ENCODE results near the gene LYG1.

Gene LYG1

DNA sequence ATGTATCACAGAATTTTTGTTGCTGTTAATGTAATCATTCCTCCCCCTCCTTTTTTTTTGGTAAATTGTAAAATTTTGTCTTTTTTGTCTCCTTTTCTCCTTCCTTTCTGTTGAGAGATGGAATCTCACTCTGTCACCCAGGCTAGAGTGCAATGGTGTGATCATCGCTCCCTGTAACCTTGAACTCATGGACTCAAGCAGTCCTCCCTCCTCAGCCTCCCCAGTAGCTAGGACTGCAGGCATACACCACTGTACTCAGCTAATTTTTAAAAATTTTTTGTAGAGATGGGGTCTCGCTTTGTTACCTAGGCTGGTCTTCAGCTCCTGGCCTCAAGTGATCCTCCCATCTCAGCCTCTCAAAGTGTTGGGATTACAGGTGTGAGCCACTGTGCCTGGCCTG lies 41.5 kb upstream of the LYG1 start:
- Histone ChIP-seq H4K20me1 (ENCODE audit: insufficient read depth, low read length, poor library complexity, severe bottlenecking) (peaks cover 56% of the 10 kb centered on the region), H3K27me3 (ENCODE audit: insufficient read depth, low read length, poor library complexity, severe bottlenecking) (no peaks in the 10 kb centered on the region), H3K9me2 (replicated peaks; ENCODE audit: low read depth, low read length) (no peaks in the 10 kb centered on the region), H3K9ac (ENCODE audit: low read depth, low read length, poor library complexity, severe bottlenecking) (peak overlapping the region; percentile 27), H2AFZ (ENCODE audit: low read length) (no peak overlapping the region), H3K9me3 (ENCODE audit: insufficient read depth, low read depth, low read length) (no peaks in the 10 kb centered on the region), H3K79me2 (ENCODE audit: insufficient read depth, low read length) (peaks cover 93% of the 10 kb centered on the region), H3K4me2 (ENCODE audit: low read depth, low read length, poor library complexity, severe bottlenecking) (peak overlapping the region; percentile 54), H3F3A (ENCODE audit: low read depth) (no peaks in the 10 kb centered on the region), H3K36me3 (ENCODE audit: insufficient read depth, low read length) (no peaks in the 10 kb centered on the region), H3K4me1 (ENCODE audit: insufficient read depth, low read length, poor library complexity, severe bottlenecking) (peaks cover 29% of the 10 kb centered on the region), H3K4me3 (ENCODE audit: low read length, poor library complexity, severe bottlenecking) (no peak overlapping the region)
- TF ChIP-seq, protein P1, sequence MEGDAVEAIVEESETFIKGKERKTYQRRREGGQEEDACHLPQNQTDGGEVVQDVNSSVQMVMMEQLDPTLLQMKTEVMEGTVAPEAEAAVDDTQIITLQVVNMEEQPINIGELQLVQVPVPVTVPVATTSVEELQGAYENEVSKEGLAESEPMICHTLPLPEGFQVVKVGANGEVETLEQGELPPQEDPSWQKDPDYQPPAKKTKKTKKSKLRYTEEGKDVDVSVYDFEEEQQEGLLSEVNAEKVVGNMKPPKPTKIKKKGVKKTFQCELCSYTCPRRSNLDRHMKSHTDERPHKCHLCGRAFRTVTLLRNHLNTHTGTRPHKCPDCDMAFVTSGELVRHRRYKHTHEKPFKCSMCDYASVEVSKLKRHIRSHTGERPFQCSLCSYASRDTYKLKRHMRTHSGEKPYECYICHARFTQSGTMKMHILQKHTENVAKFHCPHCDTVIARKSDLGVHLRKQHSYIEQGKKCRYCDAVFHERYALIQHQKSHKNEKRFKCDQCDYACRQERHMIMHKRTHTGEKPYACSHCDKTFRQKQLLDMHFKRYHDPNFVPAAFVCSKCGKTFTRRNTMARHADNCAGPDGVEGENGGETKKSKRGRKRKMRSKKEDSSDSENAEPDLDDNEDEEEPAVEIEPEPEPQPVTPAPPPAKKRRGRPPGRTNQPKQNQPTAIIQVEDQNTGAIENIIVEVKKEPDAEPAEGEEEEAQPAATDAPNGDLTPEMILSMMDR (conservative IDR thresholded peaks at IDR 0.05; ENCODE audit: low read length) = no peak
- TF ChIP-seq EZH2phosphoT487 (IDR thresholded peaks at IDR 0.05; ENCODE audit: borderline replicate concordance) = no peak

DNA sequence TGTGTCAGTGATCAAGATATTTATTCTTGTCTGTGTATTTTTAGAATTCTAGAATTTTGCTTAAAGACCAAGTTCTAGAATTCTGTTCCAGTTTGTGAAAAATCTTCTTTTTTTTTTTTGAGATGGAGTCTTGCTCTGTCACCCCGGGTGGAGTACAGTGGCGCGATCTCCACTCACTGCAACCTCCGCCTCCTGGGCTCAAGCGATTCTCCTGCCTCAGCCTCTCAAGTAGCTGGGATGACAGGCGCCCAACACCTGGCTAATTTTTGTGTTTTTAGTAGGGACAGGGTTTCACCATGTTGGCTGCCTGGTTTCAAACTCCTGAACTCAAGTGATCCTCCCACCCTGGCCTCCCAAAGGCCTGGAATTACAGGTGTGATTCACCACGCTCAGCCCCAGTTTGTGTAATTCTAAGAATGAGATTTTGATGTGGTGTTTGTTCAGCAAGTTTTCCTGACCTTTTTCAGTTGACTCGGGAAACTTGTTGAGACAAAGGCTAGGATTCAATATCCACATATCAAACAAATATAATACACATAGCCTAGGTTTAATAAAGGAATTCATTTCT lies 39.8 kb upstream of the LYG1 start:
- TF ChIP-seq EZH2phosphoT487 (IDR thresholded peaks at IDR 0.05; ENCODE audit: borderline replicate concordance) = no peak
- TF ChIP-seq, protein P1 (conservative IDR thresholded peaks at IDR 0.05; ENCODE audit: low read length) = no peak
- peaks cover 53% of the 10 kb centered on the region for H4K20me1 ChIP-seq (ENCODE audit: insufficient read depth, low read length, poor library complexity, severe bottlenecking)
- H3K4me2 ChIP-seq (ENCODE audit: low read depth, low read length, poor library complexity, severe bottlenecking) = peak overlapping the region; percentile 55
- H3K79me2 ChIP-seq (ENCODE audit: insufficient read depth, low read length) = peaks cover 86% of the 10 kb centered on the region
- H3F3A ChIP-seq (ENCODE audit: low read depth) = peaks cover 5% of the 10 kb centered on the region; the same call in 1 of the 2 replicates
- no peaks in the 10 kb centered on the region for H3K9me2 ChIP-seq (replicated peaks; ENCODE audit: low read depth, low read length)
- H3K36me3 ChIP-seq (ENCODE audit: insufficient read depth, low read length) = no peaks in the 10 kb centered on the region
- peaks cover 34% of the 10 kb centered on the region for H3K4me1 ChIP-seq (ENCODE audit: insufficient read depth, low read length, poor library complexity, severe bottlenecking)
- H3K27me3 ChIP-seq (ENCODE audit: insufficient read depth, low read length, poor library complexity, severe bottlenecking) = no peaks in the 10 kb centered on the region
- peak overlapping the region; percentile 51 for H3K9ac ChIP-seq (ENCODE audit: low read depth, low read length, poor library complexity, severe bottlenecking)
- peak overlapping the region; percentile 49 for H3K4me3 ChIP-seq (ENCODE audit: low read length, poor library complexity, severe bottlenecking)
- H3K9me3 ChIP-seq (ENCODE audit: insufficient read depth, low read depth, low read length) = no peaks in the 10 kb centered on the region
- H2AFZ ChIP-seq (ENCODE audit: low read length) = no peak overlapping the region

DNA sequence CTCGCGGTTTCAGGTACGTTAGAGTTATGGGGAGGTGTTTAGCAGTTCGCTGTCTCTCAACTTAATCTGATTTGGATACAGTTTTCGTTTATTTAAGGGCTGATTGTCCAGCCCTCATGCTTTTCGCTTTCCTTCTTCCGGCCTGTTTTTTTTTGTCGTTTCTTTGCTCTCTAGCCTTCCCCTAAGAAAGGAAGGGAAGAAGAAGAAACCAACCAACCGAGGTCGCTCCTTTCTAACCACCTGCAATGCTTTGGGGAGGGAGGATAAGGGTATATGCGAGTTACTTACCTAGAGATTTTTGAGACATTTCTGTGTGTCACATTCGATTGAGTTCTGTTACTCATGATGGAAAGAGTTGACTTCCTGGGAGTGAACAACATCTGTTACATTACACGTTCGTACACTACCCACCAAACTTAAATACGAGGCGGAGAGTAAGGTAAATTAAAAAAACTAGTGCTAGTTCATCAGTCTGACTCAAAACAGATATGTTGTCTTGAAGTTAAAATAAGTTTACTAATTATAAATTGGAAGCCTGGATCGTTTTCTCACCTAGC lies 37.1 kb upstream of the LYG1 start:
- H3F3A ChIP-seq (ENCODE audit: low read depth) = peaks cover 5% of the 10 kb centered on the region; the same call in 1 of the 2 replicates
- H3K4me2 ChIP-seq (ENCODE audit: low read depth, low read length, poor library complexity, severe bottlenecking) = peak overlapping the region; percentile 94
- H3K27me3 ChIP-seq (ENCODE audit: insufficient read depth, low read length, poor library complexity, severe bottlenecking) = no peaks in the 10 kb centered on the region
- TF ChIP-seq, protein P1 (conservative IDR thresholded peaks at IDR 0.05; ENCODE audit: low read length) = no peak
- no peak for TF ChIP-seq EZH2phosphoT487 (IDR thresholded peaks at IDR 0.05; ENCODE audit: borderline replicate concordance)
- peaks cover 53% of the 10 kb centered on the region for H3K4me1 ChIP-seq (ENCODE audit: insufficient read depth, low read length, poor library complexity, severe bottlenecking)
- peak overlapping the region; percentile 81 for H3K9ac ChIP-seq (ENCODE audit: low read depth, low read length, poor library complexity, severe bottlenecking)
- H3K4me3 ChIP-seq (ENCODE audit: low read length, poor library complexity, severe bottlenecking) = peak overlapping the region; percentile 88
- no peaks in the 10 kb centered on the region for H3K9me2 ChIP-seq (replicated peaks; ENCODE audit: low read depth, low read length)
- no peaks in the 10 kb centered on the region; the same call in 1 of the 2 replicates for H3K36me3 ChIP-seq (ENCODE audit: insufficient read depth, low read length)
- H4K20me1 ChIP-seq (ENCODE audit: insufficient read depth, low read length, poor library complexity, severe bottlenecking) = peaks cover 72% of the 10 kb centered on the region
- H3K9me3 ChIP-seq (ENCODE audit: insufficient read depth, low read depth, low read length) = no peaks in the 10 kb centered on the region
- peak overlapping the region; percentile 96 for H2AFZ ChIP-seq (ENCODE audit: low read length)
- peaks cover 87% of the 10 kb centered on the region for H3K79me2 ChIP-seq (ENCODE audit: insufficient read depth, low read length)
